K562 (cell line): Measurements from ENCODE around the gene PRKRIP1. TPM values are rescaled to one million over a fixed set of nuclear protein-coding genes. Genes with fewer than 3 reads are reported as not detected.

Experiments used
- ADNP ChIP-seq: fragments of 200-800 bp; sonication (Bioruptor generic); IDR thresholded peaks from 2 replicates; pipeline ENCODE4 v1.6.1; 2016; ENCODE audit warnings: missing genetic modification characterization, missing compliant biosample characterization
- ATF1 ChIP-seq, 2 experiments: fragments of 450-650 bp in 1 of 2; IDR thresholded peaks; 2 replicates each; pipeline ENCODE4 v1.6.1; 2016; ENCODE audit warnings: missing compliant biosample characterization in 1 of 2, missing genetic modification characterization in 1 of 2
- BCLAF1 ChIP-seq, 2 experiments: fragments of 450-650 bp in 1 of 2; IDR thresholded peaks; 2 replicates each; pipeline ENCODE4 v1.6.1; 2011 to 2017; ENCODE audit warnings: low read depth in 2 of 2, antibody characterized with exemption in 1 of 2, borderline replicate concordance in 1 of 2, low read length in 1 of 2, mild to moderate bottlenecking in 1 of 2, mixed read lengths in 1 of 2; ENCODE audit not compliant: control insufficient read depth in 1 of 2
- CREM ChIP-seq: IDR thresholded peaks from 2 replicates; pipeline ENCODE4 v1.6.1; 2014; ENCODE audit warnings: antibody characterized with exemption, low read depth
- EGR1 ChIP-seq: fragments of 450-650 bp; conservative IDR thresholded peaks from 2 replicates; pipeline ENCODE4 v1.6.1; 2017; ENCODE audit warnings: mild to moderate bottlenecking
- GTF2E2 ChIP-seq: fragments of 200-800 bp; sonication (Bioruptor generic); IDR thresholded peaks from 2 replicates; pipeline ENCODE4 v1.6.1; 2016; ENCODE audit warnings: missing genetic modification characterization, missing compliant biosample characterization
- IRF9 ChIP-seq: fragments of 450-650 bp; IDR thresholded peaks from 2 replicates; pipeline ENCODE4 v1.6.1; 2016; ENCODE audit warnings: missing biosample characterization, missing genetic modification characterization
- KHSRP ChIP-seq: fragments of 450-650 bp; IDR thresholded peaks from 2 replicates; pipeline ENCODE4 v1.6.1; 2017
- NELFE ChIP-seq: IDR thresholded peaks from 2 replicates; pipeline ENCODE4 v1.6.1; 2011; ENCODE audit warnings: mild to moderate bottlenecking; ENCODE audit not compliant: insufficient read depth, insufficient read length
- POLR2AphosphoS5 ChIP-seq: IDR thresholded peaks from 2 replicates; pipeline ENCODE4 v1.6.1; 2011; ENCODE audit warnings: mild to moderate bottlenecking, low read depth, low read length, moderate library complexity; ENCODE audit not compliant: control insufficient read depth, insufficient read depth
- RBM15 ChIP-seq: fragments of 200-400 bp; formaldehyde crosslinking; IDR thresholded peaks from 2 replicates; pipeline ENCODE4 v1.6.1; 2018; ENCODE audit warnings: mild to moderate bottlenecking, low read length, moderate library complexity; ENCODE audit not compliant: insufficient read depth
- SMARCE1 ChIP-seq: fragments of 450-650 bp; IDR thresholded peaks from 2 replicates; pipeline ENCODE4 v1.7.1; 2016; ENCODE audit warnings: mild to moderate bottlenecking
- SREBF1 ChIP-seq: fragments of 150-350 bp; IDR thresholded peaks from 2 replicates; pipeline ENCODE4 v1.6.1; 2014; ENCODE audit warnings: antibody characterized with exemption, low read depth, low read length, borderline replicate concordance
- TCF15 ChIP-seq: fragments of 250-450 bp; sonication (Bioruptor Pico); IDR thresholded peaks from 2 replicates; pipeline ENCODE4 v1.8.0; 2022; ENCODE audit warnings: moderate library complexity, mild to moderate bottlenecking, inconsistent platforms
- THRA ChIP-seq: fragments of 450-650 bp; IDR thresholded peaks from 2 replicates; pipeline ENCODE4 v1.6.1; 2017; ENCODE audit warnings: mild to moderate bottlenecking, moderate library complexity
- ZNF324 ChIP-seq: fragments of 250-450 bp; sonication (Bioruptor Pico); IDR thresholded peaks from 2 replicates; pipeline ENCODE4 v1.4.0; 2020; ENCODE audit warnings: mild to moderate bottlenecking
- ZNF696 ChIP-seq: fragments of 250-450 bp; sonication (Bioruptor Pico); conservative IDR thresholded peaks from 2 replicates; pipeline ENCODE4 v1.4.0; 2020; ENCODE audit warnings: mild to moderate bottlenecking, moderate library complexity
- ZNF707 ChIP-seq: fragments of 250-450 bp; sonication (Bioruptor Pico); conservative IDR thresholded peaks from 2 replicates; pipeline ENCODE4 v1.8.0; 2022; ENCODE audit warnings: inconsistent platforms, mild to moderate bottlenecking, moderate library complexity
- polyA plus RNA-seq, 8 experiments: library from polyadenylated mRNA; depleted of rRNA in 4 of 8; stranded (reverse) in 5 of 8; unstranded in 3 of 8; fragments of >200 nt; fragmentation: Nextera tagmentation in 2 of 8; fragmentation: Illumina TruSeq in 1 of 8; extraction: Ambion mirVana in 2 of 8; extraction: Trizol in 1 of 8; gene quantifications; 2 replicates each; pipeline versions ENCODE4 v1.2.1 to v1.2.3, GENCODE V29; 2011 to 2014; ENCODE audit warnings: inconsistent platforms in 1 of 8, missing spikeins in 1 of 8
- total RNA-seq, 7 experiments: library from RNA; depleted of rRNA in 6 of 7; stranded (reverse); fragments of >200 nt in 6 of 7; fragmentation: Illumina TruSeq in 2 of 7; extraction: Trizol in 2 of 7; gene quantifications; 2 replicates each; pipeline versions ENCODE4 v1.2.1 to v1.2.3, GENCODE V29; 2011 to 2021; ENCODE audit warnings: low replicate concordance in 1 of 7

The PRKRIP1 gene
- total and polyA plus RNA-seq, 9 of the 15 experiments (the other 6 are each of a cell fraction or from before 2014, with no cell fraction given): 14.9 to 52.1 (median 19.8) TPM

GRCh38 chr7:102472126-102473041 lies 76.2 kb downstream of the PRKRIP1 start (continued):
- no peak for TF ChIP-seq SREBF1
- TF ChIP-seq ADNP (tag): no peak
- TF ChIP-seq POLR2AphosphoS5: peak; percentile 42; the same call in 1 of the 2 replicates
- TF ChIP-seq ZNF696 (CRISPR knock-in tag): no peak
- TF ChIP-seq CREM: peak; percentile 83
- no peak for TF ChIP-seq IRF9 (tag)
- TF ChIP-seq SMARCE1: no peak
- no peak for TF ChIP-seq ZNF324
- no peak for TF ChIP-seq THRA
- no peak for TF ChIP-seq ATF1 (CRISPR knock-in tag; IDR thresholded peaks at IDR 0.05)
- TF ChIP-seq ATF1 (tag; IDR thresholded peaks at IDR 0.05): peak; percentile 37; the same call in 1 of the 2 replicates
- TF ChIP-seq GTF2E2 (tag): no peak
- TF ChIP-seq EGR1: no peak
- no peak for TF ChIP-seq ZNF707
- TF ChIP-seq BCLAF1 (IDR thresholded peaks at IDR 0.05; ENCODE audit: borderline replicate concordance in 1 of 2, control insufficient read depth in 1 of 2, low read depth in 2 of 2, low read length in 1 of 2): no peak
- TF ChIP-seq TCF15: no peak
- no peak for TF ChIP-seq KHSRP
- TF ChIP-seq RBM15: no peak
- TF ChIP-seq NELFE: no peak
